KOPT-K1 (cell line): Measurements from ENCODE around the gene CADM3.

ENCODE experiments used
- H3K27ac ChIP-seq: fragments of 200-600 bp; sonication (generic); 2 replicates; pipeline ENCODE4 v1.5.1; 2016; ENCODE audit warnings: antibody characterized with exemption, mild to moderate bottlenecking, low read depth, low read length; ENCODE audit not compliant: poor library complexity, severe bottlenecking
- H3K36me3 ChIP-seq: fragments of 200-600 bp; sonication (generic); 2 replicates; pipeline ENCODE4 v1.5.1; 2017; ENCODE audit warnings: antibody characterized with exemption, mild to moderate bottlenecking, low read length, moderate library complexity; ENCODE audit not compliant: insufficient read depth
- H3K9me3 ChIP-seq: fragments of 200-600 bp; sonication (generic); 2 replicates; pipeline ENCODE4 v1.5.1; 2017; ENCODE audit warnings: antibody characterized with exemption, low read length, mild to moderate bottlenecking; ENCODE audit not compliant: insufficient read depth, poor library complexity, severe bottlenecking

Gene CADM3

DNA sequence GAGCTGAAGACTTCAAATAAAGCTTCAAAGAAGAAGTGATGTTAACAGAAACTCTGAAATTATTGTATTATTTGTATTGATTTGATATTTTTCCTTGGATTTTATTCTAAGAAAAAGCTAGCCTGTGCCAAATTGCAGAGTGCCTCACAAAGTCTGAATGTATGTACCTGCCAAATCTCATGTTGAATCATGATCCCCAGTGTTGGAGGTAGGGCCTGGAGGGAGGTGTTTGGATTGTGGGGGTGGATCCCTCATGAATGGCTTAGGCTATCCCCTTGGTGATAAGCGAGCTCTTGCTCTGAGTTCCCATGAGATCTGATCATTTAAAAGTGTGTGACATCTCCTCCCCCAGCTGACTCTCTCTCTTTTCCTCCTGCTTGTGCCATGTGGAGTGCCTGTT lies 76.9 kb downstream of the CADM3 start:
- Histone ChIP-seq H3K27ac (no peak overlapping the region), H3K9me3 (peaks cover 15% of the 10 kb centered on the region), H3K36me3 (no peaks in the 10 kb centered on the region)

DNA sequence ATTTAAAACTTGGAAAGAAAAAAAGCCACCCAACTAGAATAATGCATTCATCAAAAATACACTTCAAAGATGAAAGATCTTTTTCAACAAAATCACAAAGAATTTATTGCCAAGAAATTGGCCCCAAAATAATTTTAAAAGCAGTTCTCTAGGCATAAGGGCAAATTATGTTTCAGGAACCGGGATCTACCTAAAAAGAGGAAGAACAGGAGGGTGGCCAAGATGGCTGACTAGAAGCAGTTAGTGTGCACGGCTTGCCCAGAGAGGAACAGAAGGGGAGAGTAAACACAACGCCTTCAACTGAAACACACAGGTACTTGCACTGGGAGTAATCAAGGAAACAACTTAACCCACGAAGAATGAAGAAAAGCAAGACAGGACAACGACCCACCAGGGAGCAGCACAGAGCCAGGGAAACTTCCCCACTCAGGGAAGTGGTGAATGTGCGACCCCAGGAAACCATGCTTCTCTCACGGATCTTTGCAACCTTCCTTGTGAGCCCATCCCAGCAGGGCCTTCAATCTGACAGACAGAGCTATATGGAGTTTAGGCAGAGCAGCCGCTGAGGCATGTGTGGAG lies 79.3 kb downstream of the CADM3 start:
- Histone ChIP-seq H3K36me3 (no peaks in the 10 kb centered on the region), H3K27ac (no peak overlapping the region), H3K9me3 (peaks cover 15% of the 10 kb centered on the region)
